ENCODE measurements around the gene ACOT7.

The ACOT7 gene

GRCh38 chr1:6391951-6392808 is 1.4 kb downstream of the ACOT7 start:
- TF ChIP-seq CTCF (conservative IDR thresholded peaks at IDR 0.05; ENCODE audit: low read depth, low read length), result no peak
- no peak for DNase-seq (ENCODE audit: low read depth)
- peak overlapping the region; percentile 75 for H3K4me3 ChIP-seq (ENCODE audit: low read depth, low read length)

GRCh38 chr1:6389971-6390370 is 3.6 kb downstream of the ACOT7 start:
- no peak for TF ChIP-seq CTCF (conservative IDR thresholded peaks at IDR 0.05; ENCODE audit: low read depth, low read length)
- no peak overlapping the region for H3K4me3 ChIP-seq (ENCODE audit: low read depth, low read length)
- DNase-seq (ENCODE audit: low read depth), result no peak

- DNase-seq (ENCODE audit: low read depth), result peak; percentile 46
- no peak for TF ChIP-seq CTCF (conservative IDR thresholded peaks at IDR 0.05; ENCODE audit: low read depth, low read length)
- no peak overlapping the region for H3K4me3 ChIP-seq (ENCODE audit: low read depth, low read length)
Measured at GRCh38 chr1:6386371-6386949, 7.1 kb downstream of the ACOT7 start.

GRCh38 chr1:6385488-6386191 is 7.9 kb downstream of the ACOT7 start:
- peak; percentile 88 for DNase-seq (ENCODE audit: low read depth)

GRCh38 chr1:6384962-6385361 is 8.6 kb downstream of the ACOT7 start:
- peak overlapping the region; percentile 43 for H3K4me3 ChIP-seq (ENCODE audit: low read depth, low read length)
- no peak for TF ChIP-seq CTCF (conservative IDR thresholded peaks at IDR 0.05; ENCODE audit: low read depth, low read length)
- no peak for DNase-seq (ENCODE audit: low read depth)

More at GRCh38 chr1:6385488-6386191, 7.9 kb downstream of the ACOT7 start:
- TF ChIP-seq CTCF (conservative IDR thresholded peaks at IDR 0.05; ENCODE audit: low read depth, low read length), result no peak
- peak overlapping the region; percentile 43 for H3K4me3 ChIP-seq (ENCODE audit: low read depth, low read length)

- TF ChIP-seq CTCF (conservative IDR thresholded peaks at IDR 0.05; ENCODE audit: low read depth, low read length), result no peak
- DNase-seq (ENCODE audit: low read depth), result no peak
- no peak overlapping the region for H3K4me3 ChIP-seq (ENCODE audit: low read depth, low read length)
Measured at GRCh38 chr1:6384135-6384534, 9.4 kb downstream of the ACOT7 start.

All from choroid plexus epithelial cell (primary cell).